ENCODE data around the gene MORF4L1.

- no peak for TF ChIP-seq CTCF (IDR thresholded peaks at IDR 0.05)
- TF ChIP-seq POLR2A (IDR thresholded peaks at IDR 0.05), result no peak
- no peak for TF ChIP-seq EP300 (IDR thresholded peaks at IDR 0.05; ENCODE audit: low read depth)
- TF ChIP-seq POLR2AphosphoS5 (IDR thresholded peaks at IDR 0.05), result no peak
These were observed 70.1 kb downstream of the MORF4L1 start for GRCh38 chr15:78942741-78943140.
